HepG2 (cell line): Measurements from ENCODE around the gene GAL3ST2. TPM values are rescaled to one million over a fixed set of nuclear protein-coding genes. Genes with fewer than 3 reads are reported as not detected.

Source experiments
- ATM ChIP-seq: fragments of 450-650 bp; IDR thresholded peaks from 2 replicates; pipeline ENCODE4 v1.7.1; 2017; ENCODE audit warnings: mild to moderate bottlenecking, borderline replicate concordance
- BCL3 ChIP-seq: sonication (generic); formaldehyde crosslinking; IDR thresholded peaks from 2 replicates; pipeline ENCODE4 v1.5.1; 2020; ENCODE audit warnings: mild to moderate bottlenecking, missing genetic modification reagents, moderate library complexity
- DMAP1 ChIP-seq: IDR thresholded peaks from 2 replicates; pipeline ENCODE4 v1.6.1; 2016
- EHMT2 ChIP-seq: fragments of 200-600 bp; sonication (generic); IDR thresholded peaks from 2 replicates; pipeline ENCODE4 v1.7.0; 2017; ENCODE audit warnings: antibody characterized with exemption, low read depth, low read length, borderline replicate concordance
- ESRRA ChIP-seq: sonication (generic); formaldehyde crosslinking; IDR thresholded peaks from 2 replicates; pipeline ENCODE4 v1.5.1; 2020; ENCODE audit warnings: mild to moderate bottlenecking, low read depth, missing genetic modification reagents
- FOXM1 ChIP-seq: sonication (generic); formaldehyde crosslinking; IDR thresholded peaks from 2 replicates; pipeline ENCODE4 v1.5.0; 2020; ENCODE audit warnings: missing genetic modification reagents
- GABPA ChIP-seq, 2 experiments: IDR thresholded peaks; 2 replicates each; pipeline ENCODE4 v1.6.1; 2011 to 2016; ENCODE audit warnings: low read depth in 2 of 2, low read length in 1 of 2, missing biosample characterization in 1 of 2, missing genetic modification characterization in 1 of 2
- GPBP1L1 ChIP-seq: sonication (generic); formaldehyde crosslinking; IDR thresholded peaks from 2 replicates; pipeline ENCODE4 v1.5.0; 2020; ENCODE audit warnings: mild to moderate bottlenecking, missing genetic modification reagents
- GTF2F1 ChIP-seq: fragments of 150-350 bp; IDR thresholded peaks from 2 replicates; pipeline ENCODE4 v1.6.1; 2014; ENCODE audit warnings: low read length
- HMG20A ChIP-seq: IDR thresholded peaks from 2 replicates; pipeline ENCODE4 v1.6.1; 2016; ENCODE audit warnings: borderline replicate concordance
- HOXA5 ChIP-seq: sonication (generic); formaldehyde crosslinking; IDR thresholded peaks from 2 replicates; pipeline ENCODE4 v1.4.0; 2020; ENCODE audit warnings: missing genetic modification reagents
- IKZF1 ChIP-seq: fragments of 450-650 bp; IDR thresholded peaks from 2 replicates; pipeline ENCODE4 v1.7.1; 2016
- JARID2 ChIP-seq: sonication (generic); formaldehyde crosslinking; IDR thresholded peaks from 2 replicates; pipeline ENCODE4 v1.8.1; 2023; ENCODE audit warnings: missing genetic modification reagents, inconsistent platforms; ENCODE audit not compliant: insufficient replicate concordance
- MEF2D ChIP-seq: sonication (generic); formaldehyde crosslinking; IDR thresholded peaks from 2 replicates; pipeline ENCODE4 v1.5.1; 2020; ENCODE audit warnings: mild to moderate bottlenecking, missing genetic modification reagents
- SALL2 ChIP-seq: sonication (generic); formaldehyde crosslinking; IDR thresholded peaks from 2 replicates; pipeline ENCODE4 v1.8.1; 2023; ENCODE audit warnings: mild to moderate bottlenecking, missing genetic modification reagents, inconsistent platforms
- SKI ChIP-seq: fragments of 450-650 bp; IDR thresholded peaks from one replicate; pipeline ENCODE4 v1.6.1; 2018; ENCODE audit warnings: mild to moderate bottlenecking; ENCODE audit not compliant: partially characterized antibody
- SMC3 ChIP-seq: IDR thresholded peaks from 2 replicates; pipeline ENCODE4 v1.6.1; 2011; ENCODE audit warnings: low read length, improper control_type of control experiment
- SNAPC4 ChIP-seq: sonication (generic); formaldehyde crosslinking; IDR thresholded peaks from 2 replicates; pipeline ENCODE4 v1.4.0; 2020; ENCODE audit warnings: mild to moderate bottlenecking, missing genetic modification reagents
- TCF7 ChIP-seq: sonication (generic); IDR thresholded peaks from 2 replicates; pipeline ENCODE4 v1.6.1; 2016; ENCODE audit warnings: antibody characterized with exemption, low read depth
- TSC22D2 ChIP-seq: sonication (generic); formaldehyde crosslinking; IDR thresholded peaks from 2 replicates; pipeline ENCODE4 v1.5.1; 2020; ENCODE audit warnings: missing genetic modification reagents, mild to moderate bottlenecking, borderline replicate concordance
- ZFP36 ChIP-seq: fragments of 150-350 bp; IDR thresholded peaks from 2 replicates; pipeline ENCODE4 v1.6.1; 2018; ENCODE audit warnings: borderline replicate concordance, low read length, low read depth; ENCODE audit not compliant: partially characterized antibody
- ZNF670 ChIP-seq: sonication (generic); formaldehyde crosslinking; IDR thresholded peaks from 2 replicates; pipeline ENCODE4 v1.8.0; 2022; ENCODE audit warnings: mild to moderate bottlenecking, missing genetic modification reagents, borderline replicate concordance
- ZNF775 ChIP-seq: sonication (generic); formaldehyde crosslinking; IDR thresholded peaks from 2 replicates; pipeline ENCODE4 v1.4.0; 2020; ENCODE audit warnings: missing genetic modification reagents, mild to moderate bottlenecking, moderate library complexity, borderline replicate concordance
- ZNF841 ChIP-seq: sonication (generic); formaldehyde crosslinking; IDR thresholded peaks from 2 replicates; pipeline ENCODE4 v1.8.1; 2023; ENCODE audit warnings: missing genetic modification reagents, borderline replicate concordance
- polyA plus RNA-seq, 8 experiments: library from polyadenylated mRNA; depleted of rRNA in 3 of 8; stranded (reverse) in 7 of 8; unstranded in 1 of 8; fragments of >200 nt; fragmentation: Illumina TruSeq in 4 of 8; extraction: Trizol in 4 of 8; gene quantifications; 2 replicates each; pipeline versions ENCODE4 v1.2.1 to v1.2.3, GENCODE V29; 2011 to 2016; ENCODE audit warnings: low read depth in 4 of 8, missing spikeins in 1 of 8, mixed read lengths in 1 of 8; ENCODE audit not compliant: insufficient read depth in 1 of 8
- total RNA-seq, 5 experiments: library from RNA; depleted of rRNA; stranded (reverse); fragments of >200 nt; fragmentation: Illumina TruSeq; extraction: Trizol; gene quantifications; 2 replicates each; pipeline ENCODE4 v1.2.3, GENCODE V29; 2016; ENCODE audit warnings: low read depth in 1 of 5

The GAL3ST2 gene
- total and polyA plus RNA-seq, 2 of the 13 experiments (the other 11 are each of a cell fraction or from before 2014, with no cell fraction given), result 0.17 to 0.20 TPM

GRCh38 chr2:241734467-241735208 lies 42.0 kb upstream of the GAL3ST2 start, which contains the start of gene D2HGDH (continued):
- TF ChIP-seq ZNF841 (CRISPR knock-in tag) (0 out of 2 replicates have a peak, but pooled peaks have one; percentile 57), SMC3 (no peak), GABPA (IDR thresholded peaks at IDR 0.05; ENCODE audit: low read depth, low read length) (no peak), GABPA (CRISPR knock-in tag; IDR thresholded peaks at IDR 0.05; ENCODE audit: low read depth) (no peak), EHMT2 (no peak), SALL2 (no peak; the same call in 1 of the 2 replicates), ZNF670 (CRISPR knock-in tag) (no peak), JARID2 (CRISPR knock-in tag) (no peak), IKZF1 (no peak), HOXA5 (CRISPR knock-in tag) (peak; percentile 14; the same call in 1 of the 2 replicates), SKI (peak; percentile 19), ZNF775 (no peak), GPBP1L1 (CRISPR knock-in tag) (no peak), ZFP36 (no peak), ESRRA (CRISPR knock-in tag) (0 out of 2 replicates have a peak, but pooled peaks have one; percentile 17), HMG20A (CRISPR knock-in tag) (no peak), TCF7 (no peak), FOXM1 (CRISPR knock-in tag) (peak; percentile 56; the same call in 1 of the 2 replicates), SNAPC4 (no peak), TSC22D2 (CRISPR knock-in tag) (no peak), DMAP1 (CRISPR knock-in tag) (no peak; the same call in 1 of the 2 replicates), MEF2D (peak; percentile 8; the same call in 1 of the 2 replicates), BCL3 (CRISPR knock-in tag) (no peak), GTF2F1 (no peak), ATM (no peak)
